ENCODE results near the gene IDUA. TPM values are rescaled to one million over a fixed set of nuclear protein-coding genes. Genes with fewer than 3 reads are reported as not detected.

The IDUA gene
- total and polyA plus RNA-seq, 7 donors: 1.2 to 15.2 (median 7.3) TPM

GRCh38 chr4:953574-953915 lies 33.3 kb upstream of the IDUA start:
- Histone ChIP-seq H3K9me3 (no peaks in the 10 kb centered on the region), H3K36me3 (peaks cover 0 to 56% (median 17%) of the 10 kb centered on the region in 4 donors), H3K27ac (no peak overlapping the region), H3K27me3 (no peaks in the 10 kb centered on the region), H3K4me3 (no peak overlapping the region), H3K4me1 (no peaks in the 10 kb centered on the region)
- WGBS, 2 donors: 97 to 98% methylated on average over 13 of the region's 13 CpGs
- TF ChIP-seq CTCF (IDR thresholded peaks at IDR 0.05): no peak
- no peak for TF ChIP-seq POLR2AphosphoS5 (IDR thresholded peaks at IDR 0.05)
- no peak for TF ChIP-seq EP300 (IDR thresholded peaks at IDR 0.05)
- TF ChIP-seq POLR2A (IDR thresholded peaks at IDR 0.05): no peak
- intact Hi-C loops (cut with DNase I): no loop called here
- DNase-seq: no peak

GRCh38 chr4:954211-955020 lies 32.4 kb upstream of the IDUA start:
- H3K36me3 ChIP-seq: peaks cover 0 to 58% (median 17%) of the 10 kb centered on the region in 4 donors
- H3K27ac ChIP-seq: no peak overlapping the region
- no peak overlapping the region for H3K4me3 ChIP-seq
- TF ChIP-seq EP300 (IDR thresholded peaks at IDR 0.05): no peak
- no peak for TF ChIP-seq POLR2A (IDR thresholded peaks at IDR 0.05)
- no peak for TF ChIP-seq POLR2AphosphoS5 (IDR thresholded peaks at IDR 0.05)
- TF ChIP-seq CTCF (IDR thresholded peaks at IDR 0.05): no peak
- DNase-seq: no peak
- no peaks in the 10 kb centered on the region for H3K9me3 ChIP-seq
- intact Hi-C loops (cut with DNase I): no loop called here
- no peaks in the 10 kb centered on the region for H3K27me3 ChIP-seq
- no peaks in the 10 kb centered on the region for H3K4me1 ChIP-seq
- WGBS, 2 donors: 93 to 94% methylated on average over 17 of the region's 17 CpGs

GRCh38 chr4:955161-955921 lies 31.5 kb upstream of the IDUA start:
- DNase-seq: peak; percentile 60
- Histone ChIP-seq H3K36me3 (peaks cover 0 to 58% (median 17%) of the 10 kb centered on the region in 4 donors), H3K9me3 (no peaks in the 10 kb centered on the region), H3K27me3 (no peaks in the 10 kb centered on the region), H3K4me3 (no peak overlapping the region), H3K4me1 (no peaks in the 10 kb centered on the region), H3K27ac (no peak overlapping the region)
- intact Hi-C loops (cut with DNase I): no loop called here
- 93 to 95% methylated on average over 33 of the region's 33 CpGs for WGBS, 2 donors
- TF ChIP-seq POLR2AphosphoS5 (IDR thresholded peaks at IDR 0.05) (no peak), EP300 (IDR thresholded peaks at IDR 0.05) (no peak), POLR2A (IDR thresholded peaks at IDR 0.05) (no peak), CTCF (IDR thresholded peaks at IDR 0.05) (no peak)

- Histone ChIP-seq H3K4me3 (no peak overlapping the region), H3K27me3 (no peaks in the 10 kb centered on the region), H3K36me3 (peaks cover 0 to 58% (median 17%) of the 10 kb centered on the region in 4 donors), H3K27ac (no peak overlapping the region), H3K9me3 (no peaks in the 10 kb centered on the region), H3K4me1 (no peaks in the 10 kb centered on the region)
- intact Hi-C loops (cut with DNase I): no loop called here
- DNase-seq: peak; percentile 55
- TF ChIP-seq POLR2AphosphoS5 (IDR thresholded peaks at IDR 0.05) (no peak), POLR2A (IDR thresholded peaks at IDR 0.05) (no peak), CTCF (IDR thresholded peaks at IDR 0.05) (no peak), EP300 (IDR thresholded peaks at IDR 0.05) (no peak)
- 77 to 80% methylated on average over 12 of the region's 12 CpGs for WGBS, 2 donors
These were observed 30.9 kb upstream of the IDUA start for GRCh38 chr4:955931-956381.
